Activated CD8-positive, alpha-beta memory T cell treated with anti-CD3 and anti-CD28 coated beads, Interleukin-2, amount 50 U/mL, for 4 hours (primary cell): ENCODE measurements around the gene ANKRD42.
"Not testable (repeated sequence)": the region's sequence is repeated elsewhere in the genome, so short reads cannot be mapped to it uniquely, and the experiment has no call there.

Source experiments
- DNase-seq: peaks from one replicate; pipeline ENCODE4 v3.0.0-alpha.2; 2020

Gene ANKRD42

DNA sequence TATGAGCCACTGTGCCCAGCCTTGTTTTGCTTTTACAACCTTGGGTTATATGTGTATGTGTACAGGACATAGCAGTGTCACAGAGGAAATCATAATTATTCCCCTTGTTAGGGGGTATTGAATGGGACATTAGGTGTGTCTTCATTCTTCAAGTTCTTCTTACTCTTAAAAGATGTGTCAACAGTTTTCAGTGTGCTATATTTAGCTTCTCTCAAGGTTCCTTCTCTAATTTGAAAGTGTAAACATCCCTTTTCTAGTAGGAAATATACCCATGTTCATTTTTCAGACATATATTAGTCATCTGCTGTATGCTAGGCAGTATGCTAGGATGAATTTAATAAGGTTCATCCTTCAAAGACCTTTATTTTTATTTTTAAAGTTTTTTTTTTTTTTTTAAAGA is 19.5 kb upstream of the ANKRD42 start:
- DNase-seq: no peak

DNA sequence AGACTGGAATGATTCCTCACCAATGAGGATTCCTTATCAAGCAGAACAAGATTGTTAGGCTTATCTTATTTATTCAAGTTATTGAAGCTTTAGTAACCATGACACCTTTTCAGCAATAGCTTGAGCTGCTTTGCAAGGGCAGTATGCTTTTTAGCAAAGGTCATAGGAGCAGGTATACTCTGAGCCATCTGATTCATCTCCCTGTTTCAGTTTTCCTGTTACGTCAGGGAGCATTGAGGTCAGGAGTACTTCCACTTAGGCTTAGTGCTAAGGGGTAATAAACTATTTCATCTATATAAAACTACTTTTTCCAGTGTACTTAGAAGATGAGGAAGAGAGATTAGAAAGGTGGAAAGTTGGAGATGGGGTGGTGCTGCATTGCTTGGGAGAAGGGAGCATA is 17.7 kb upstream of the ANKRD42 start:
- DNase-seq: no peak

DNA sequence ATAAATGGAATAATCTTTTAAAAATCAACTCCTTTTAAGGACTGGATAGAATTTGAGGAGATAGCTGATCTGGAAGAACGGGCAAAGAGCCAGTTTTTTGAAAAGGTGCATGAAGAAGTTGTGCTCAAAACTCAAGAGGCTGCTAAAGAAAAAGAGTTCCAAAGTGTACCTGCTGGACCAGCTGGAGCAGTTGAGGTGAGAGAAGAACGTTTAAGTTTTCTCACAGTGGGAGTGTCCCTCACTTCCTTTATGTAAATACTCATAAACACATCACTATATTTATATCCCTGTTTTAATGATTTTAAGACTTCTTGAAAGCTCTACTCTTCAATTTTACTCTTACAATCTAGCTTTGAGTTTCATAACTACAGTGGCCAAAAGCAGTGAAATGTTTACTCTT is 11.7 kb upstream of the ANKRD42 start:
- no peak for DNase-seq

DNA sequence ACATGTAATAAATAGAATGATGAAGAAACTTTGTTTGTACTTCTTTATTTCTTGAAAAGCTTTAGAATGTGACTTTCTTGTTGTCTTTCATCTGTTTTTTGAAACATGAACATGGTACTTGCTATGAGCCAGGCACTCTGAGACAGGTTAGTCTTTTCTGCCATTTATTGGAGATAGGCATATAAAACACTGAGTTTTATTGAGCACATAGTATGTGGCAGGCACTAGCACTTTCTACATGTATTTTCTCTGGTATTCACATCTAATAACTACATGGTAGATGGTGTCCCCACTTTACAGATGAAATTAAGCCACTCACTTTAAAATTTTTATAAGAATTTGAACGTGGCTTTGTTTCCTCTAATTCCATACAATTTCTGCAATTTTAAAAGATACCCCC is 7.7 kb upstream of the ANKRD42 start:
- DNase-seq: no peak

DNA sequence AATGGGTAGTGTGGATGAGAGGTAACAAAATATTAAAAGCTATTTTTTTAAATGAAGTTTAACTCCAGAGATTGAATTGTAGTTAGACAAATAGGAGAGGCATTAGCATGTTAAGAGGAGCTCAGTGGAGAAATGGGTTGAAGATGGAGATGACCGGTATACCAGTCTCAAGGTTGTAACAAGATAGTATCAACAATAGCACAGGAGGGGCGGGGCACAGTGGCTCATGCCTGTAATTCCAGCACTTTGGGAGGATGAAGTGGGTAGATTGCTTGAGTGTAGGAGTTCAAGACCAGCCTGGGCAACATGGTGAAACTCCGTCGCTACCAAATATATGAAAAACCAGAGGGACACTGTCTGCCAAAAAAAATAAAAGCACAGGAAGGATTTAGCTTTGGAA is 6.0 kb upstream of the ANKRD42 start:
- no peak for DNase-seq

DNA sequence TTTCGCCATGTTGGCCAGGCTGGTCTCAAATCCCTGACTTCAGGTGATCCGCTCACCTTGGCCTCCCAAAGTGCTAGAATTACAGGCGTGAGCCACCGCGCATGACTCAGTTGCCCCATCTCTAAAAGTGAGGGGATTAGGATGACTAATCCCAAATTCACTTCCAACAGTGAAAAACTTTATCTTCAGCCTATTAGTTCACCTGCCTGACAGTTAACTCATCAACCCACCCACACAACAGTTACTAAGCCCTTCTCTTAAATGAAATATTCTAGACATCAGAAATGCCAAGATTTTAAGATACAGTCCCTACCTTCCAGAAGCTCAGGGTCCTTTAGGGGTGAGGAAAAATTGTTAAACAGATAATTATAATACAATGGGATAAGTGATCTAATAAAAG is 2.0 kb upstream of the ANKRD42 start:
- DNase-seq: peak; percentile 26

DNA sequence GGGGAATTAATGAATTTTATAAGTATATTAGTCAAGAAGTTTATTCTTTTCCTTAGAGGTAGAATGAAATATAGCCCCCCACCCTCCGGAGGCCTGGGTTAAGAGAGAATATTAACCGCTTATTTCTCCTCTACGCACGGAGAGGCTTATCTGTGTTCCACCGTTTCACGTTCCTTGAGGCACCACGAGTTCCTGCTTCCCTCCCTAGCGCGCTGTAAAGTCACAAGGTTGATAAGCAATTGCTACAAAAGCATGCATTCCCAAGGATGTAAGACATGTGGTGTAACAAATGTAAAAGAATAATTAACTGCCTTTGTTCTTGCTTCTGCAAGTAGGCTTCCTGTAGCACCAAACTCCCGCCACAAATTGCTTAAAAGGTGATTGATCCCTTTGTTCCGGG is 1.5 kb upstream of the ANKRD42 start:
- DNase-seq: no peak

DNA sequence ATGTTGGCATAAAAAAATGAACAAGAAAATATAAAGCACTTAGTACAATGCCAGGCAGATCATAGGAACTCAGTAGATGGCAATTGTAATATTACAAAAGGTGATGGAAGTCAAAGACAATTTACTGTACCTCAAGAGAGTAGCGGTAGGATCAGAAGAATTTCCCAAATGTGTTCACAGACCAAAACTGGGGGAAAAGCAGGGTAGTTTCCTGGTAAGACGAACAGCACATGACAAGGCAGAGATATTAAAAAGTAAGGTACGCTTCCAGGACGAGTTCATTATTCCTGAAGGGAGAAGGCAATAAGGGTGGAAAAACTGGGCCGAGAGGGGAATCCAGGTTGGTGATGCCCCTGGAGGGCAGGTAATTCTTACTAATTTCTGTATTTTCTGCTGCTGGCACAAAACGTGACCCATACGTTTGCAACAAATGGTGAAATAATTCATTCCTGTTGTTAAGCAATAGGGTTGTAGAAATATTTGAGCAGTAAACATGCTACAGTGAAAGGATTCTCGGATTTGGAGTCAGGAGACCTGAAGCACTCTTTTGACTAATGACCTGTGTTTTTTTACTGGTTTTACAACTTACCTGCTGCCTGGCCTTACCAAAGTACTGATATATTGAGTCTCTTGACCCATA is 786 bp upstream of the ANKRD42 start:
- DNase-seq: no peak

DNA sequence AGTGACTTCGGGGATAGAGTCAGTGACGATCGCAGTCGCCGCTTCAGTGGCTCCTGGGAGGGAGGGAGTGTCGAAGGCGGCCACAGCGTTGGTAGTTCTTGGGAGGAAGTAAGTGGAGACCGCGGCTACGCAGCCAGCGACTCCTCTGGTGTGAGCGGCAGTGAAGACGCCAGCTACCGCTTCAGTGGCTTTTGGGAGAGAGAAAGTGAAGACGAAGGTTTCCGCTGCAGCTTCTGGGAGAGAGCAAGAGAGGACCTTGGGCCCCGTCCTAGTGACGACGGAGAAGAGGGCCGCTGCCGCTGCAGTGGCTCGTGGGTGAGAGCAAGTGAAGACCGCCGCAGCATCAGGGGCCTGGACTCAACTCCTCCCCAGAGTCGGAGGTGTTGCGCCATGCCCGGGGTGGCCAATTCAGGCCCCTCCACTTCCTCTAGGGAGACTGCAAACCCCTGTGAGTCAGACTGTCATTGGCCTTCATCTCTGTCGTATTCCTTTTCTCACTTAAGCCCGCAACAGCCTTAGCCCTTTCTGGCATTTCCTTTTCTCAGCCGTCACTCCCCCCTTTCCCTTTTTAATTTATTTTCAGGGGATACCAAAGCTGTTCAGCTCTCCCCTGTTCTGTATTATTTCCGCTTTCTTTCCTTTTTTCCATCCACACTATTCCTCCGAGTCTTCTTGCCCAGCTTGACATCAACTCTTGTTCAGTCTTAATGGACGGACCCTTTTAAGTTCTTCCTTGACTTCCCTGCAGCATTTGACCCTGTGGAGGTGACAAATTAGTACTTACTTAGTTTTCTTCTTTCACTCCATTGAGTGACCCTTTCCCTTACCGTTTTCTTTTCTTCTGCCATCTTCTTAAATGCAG is 1.0 kb downstream of the ANKRD42 start:
- DNase-seq: peak; percentile 51

DNA sequence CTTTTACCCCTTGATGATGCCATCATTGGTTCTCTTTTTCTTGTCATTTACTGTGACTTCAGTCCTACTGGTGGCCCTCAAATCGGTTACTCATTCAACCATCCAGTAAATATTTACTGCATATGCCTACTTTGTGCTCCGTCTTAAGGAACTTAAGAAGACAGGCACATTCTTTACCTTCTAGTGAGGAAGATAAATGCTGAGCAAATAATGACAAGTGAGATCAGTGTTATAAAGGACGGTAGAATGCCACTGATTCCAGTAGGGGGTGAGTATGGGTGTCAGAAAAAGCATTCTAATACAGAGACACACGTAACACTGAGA is 1.6 kb downstream of the ANKRD42 start:
- no peak for DNase-seq

DNA sequence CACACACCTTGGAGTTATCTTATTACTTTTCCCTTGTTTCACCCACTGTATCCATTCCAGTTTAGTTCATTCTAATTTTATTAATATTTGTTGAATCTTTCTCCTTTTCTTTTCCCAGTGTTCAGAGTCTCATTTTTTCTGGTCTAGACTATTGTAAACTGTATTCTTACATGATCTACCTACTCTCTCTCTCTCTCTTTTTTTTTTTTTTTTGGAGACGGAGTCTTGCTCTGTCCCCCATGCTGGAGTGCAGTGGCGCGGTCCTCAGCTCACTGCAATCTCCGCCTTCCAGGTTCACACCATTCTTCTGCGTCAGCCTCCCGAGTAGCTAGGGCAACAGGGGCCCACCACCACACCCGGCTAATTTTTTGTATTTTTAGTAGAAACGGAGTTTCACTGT is 2.1 kb downstream of the ANKRD42 start:
- no peak for DNase-seq

DNA sequence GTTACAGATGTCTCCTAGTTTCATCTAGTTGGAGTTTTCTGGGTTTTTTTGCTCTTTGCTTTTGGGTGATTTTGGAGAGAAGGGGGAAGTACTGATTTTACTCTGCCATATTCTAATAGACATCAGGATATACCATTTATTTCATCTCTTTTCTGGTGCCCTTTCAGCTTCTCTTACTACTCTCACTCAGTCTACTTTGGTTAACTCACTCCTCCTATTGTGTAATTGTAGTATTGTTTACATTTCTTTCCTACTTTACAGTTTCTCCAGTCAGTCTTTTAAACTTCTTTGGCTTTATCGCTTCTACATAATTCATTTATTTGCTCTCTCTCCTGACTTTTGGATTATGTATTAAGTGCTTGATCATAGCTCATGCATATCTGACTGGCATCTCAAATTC is 6.5 kb downstream of the ANKRD42 start:
- DNase-seq: no peak

DNA sequence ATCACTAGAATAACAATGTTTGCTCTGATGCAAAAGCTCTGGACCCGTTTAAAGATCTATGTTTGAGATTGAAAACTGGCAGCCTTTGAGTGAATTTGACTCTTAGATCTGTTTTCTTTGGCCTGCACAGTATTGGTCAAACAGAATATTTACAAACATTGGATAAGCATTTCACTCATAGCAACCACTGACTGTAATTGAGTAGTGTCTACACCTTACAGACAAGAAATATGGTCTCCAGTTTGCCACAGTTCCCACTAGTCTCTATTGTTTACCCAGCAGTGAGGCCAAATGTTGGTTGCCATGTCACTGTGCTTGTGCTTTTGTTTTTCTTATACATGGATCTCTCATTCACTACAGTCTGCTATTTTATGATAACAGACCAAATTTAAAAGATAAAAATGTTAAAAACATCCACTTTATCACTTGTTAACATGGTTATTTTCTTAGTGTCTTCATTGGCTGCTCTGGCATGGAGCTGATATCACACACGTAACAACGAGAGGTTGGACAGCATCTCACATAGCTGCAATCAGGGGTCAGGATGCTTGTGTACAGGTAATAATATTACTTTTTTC is 12.2 kb downstream of the ANKRD42 start:
- no peak for DNase-seq

DNA sequence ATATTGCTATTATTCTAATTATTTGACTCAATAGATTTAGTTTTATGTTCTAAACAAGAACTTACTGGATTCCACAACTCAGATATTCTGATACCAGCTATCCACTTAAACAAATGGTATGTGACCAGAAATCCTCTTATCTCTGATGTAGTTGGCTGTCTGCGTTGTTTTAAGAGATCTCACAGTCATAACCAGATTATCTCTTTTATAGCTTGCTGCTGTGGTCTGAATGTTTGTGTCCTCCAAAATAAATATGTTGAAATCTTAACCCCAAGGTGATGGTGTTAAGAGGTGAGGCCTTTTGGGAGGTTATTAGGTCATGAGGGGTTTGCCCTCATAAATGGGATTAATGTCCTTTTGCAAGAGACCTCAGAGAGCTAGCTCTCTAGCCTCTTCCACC is 12.7 kb downstream of the ANKRD42 start:
- no peak for DNase-seq

DNA sequence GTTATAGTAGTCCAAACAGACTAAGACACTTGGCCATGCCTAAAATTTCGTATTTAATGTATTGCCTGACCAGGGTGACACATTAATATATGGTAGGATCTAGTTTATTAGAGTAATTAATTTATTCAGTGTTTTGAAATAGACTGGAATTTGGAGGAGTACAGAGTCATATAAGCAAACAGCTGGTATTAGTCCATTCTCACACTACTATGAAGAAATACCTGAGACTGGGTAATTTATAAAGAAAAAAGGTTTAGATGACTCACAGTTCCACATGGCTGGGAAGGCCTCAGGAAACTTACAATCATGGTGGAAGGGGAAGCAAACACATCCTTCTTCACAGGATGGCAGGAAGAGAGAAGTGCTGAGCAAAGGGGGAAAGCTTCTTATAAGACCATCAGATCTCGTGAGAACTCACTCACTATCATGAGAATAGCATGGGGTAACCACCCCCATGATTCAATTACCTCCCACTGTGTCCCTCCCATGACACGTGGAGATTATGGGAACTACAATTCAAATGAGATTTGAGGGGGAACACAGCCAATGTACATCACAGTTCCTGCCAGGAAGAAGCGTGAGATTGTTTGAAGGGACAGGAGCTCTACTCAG is 13.4 kb downstream of the ANKRD42 start:
- not testable (repeated sequence) for DNase-seq

DNA sequence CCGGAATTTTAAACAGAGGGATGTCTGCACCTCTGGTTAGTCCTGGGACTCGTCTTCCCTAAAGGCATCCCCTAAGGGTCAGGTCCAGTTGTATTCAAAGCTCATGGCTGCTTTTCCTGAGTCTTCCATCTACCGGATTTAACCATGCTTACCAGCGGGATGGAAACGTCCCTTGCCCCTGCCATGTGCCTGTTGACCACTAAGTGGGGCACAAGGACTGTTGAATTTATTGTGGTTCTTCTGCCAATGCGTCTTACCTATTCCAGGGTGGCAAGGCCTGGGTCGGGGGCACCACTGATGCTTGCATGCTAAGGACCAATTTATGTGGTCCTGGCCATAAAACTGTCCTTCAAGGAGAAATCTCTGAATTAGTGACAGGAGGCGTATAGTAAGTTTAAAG is 25.6 kb downstream of the ANKRD42 start:
- DNase-seq: no peak

DNA sequence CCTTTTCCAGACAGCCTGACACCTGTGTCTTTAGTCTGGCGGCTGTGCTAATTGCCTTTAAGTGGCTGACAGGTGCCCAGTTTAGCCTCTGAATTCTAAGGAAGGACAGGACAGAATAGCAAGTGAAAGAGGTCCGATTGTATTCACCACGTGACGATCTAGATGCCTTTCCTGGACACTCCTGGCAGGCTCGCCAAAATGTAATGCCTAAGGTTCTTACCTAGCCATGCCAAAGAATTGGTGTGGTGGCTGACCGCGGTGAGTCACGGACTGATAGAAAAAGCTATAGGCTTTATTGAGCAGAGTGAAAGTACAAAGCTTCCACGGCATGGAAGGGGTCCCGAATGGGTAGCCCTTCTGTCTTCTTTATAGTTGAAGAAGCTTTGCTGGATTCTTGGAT is 26.7 kb downstream of the ANKRD42 start:
- DNase-seq: no peak

DNA sequence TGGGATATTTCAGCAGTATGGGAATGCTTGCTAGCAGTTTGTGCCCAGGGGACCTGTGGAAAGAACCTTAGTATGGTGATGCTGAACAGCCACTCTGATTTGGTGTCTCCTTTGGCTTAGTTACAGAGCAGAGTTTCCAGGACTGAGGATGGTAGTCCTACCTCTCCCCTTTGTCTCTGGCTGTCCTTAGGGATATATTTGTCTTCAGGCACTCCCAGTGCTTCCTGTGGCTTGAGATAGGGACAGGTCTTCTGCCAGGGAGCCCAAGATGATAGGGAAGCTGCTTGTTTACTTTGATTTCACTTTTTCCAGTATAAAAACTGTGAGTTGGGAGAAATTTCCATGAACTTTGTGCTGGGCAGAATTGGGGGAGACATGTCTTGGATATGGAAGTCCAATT is 28.2 kb downstream of the ANKRD42 start:
- DNase-seq: no peak

DNA sequence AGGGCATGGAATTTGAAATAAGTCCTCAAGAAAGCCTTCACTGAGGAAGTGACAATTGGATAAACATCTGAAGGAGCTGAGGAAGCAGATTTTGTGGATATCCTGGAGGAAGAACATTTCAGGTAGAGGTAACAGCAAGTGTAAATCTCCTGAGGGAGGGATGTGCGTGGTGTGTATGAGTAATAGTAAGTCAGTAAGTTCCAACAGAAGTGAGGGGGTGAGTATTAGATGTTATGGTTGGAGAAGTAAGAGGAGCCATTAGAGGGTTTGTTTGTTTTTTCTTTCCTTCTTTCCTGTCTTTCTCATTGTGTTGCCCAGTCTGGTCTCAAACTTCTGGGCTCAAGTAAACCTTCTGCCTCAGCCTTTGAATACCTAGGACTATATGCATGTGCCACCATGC is 29.0 kb downstream of the ANKRD42 start:
- DNase-seq: no peak

DNA sequence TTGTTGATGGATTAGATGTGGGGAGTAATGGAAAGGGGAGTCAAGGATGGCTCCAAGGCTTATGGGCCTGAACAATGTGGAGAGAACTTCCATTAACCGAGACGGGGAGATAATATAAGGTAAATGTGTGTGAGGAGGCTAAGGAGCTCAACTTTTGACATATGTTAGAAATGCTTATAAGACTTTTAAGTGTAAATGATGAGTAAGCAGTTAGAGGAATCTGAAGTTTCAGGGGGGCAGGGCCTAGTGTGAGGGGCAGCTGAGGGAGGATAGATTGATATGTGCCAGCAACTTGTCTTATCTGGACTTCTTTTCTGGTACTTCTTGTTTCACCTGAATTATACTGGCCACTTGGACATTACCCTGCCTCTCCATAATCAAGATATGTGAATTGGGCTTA is 29.9 kb downstream of the ANKRD42 start:
- no peak for DNase-seq

DNA sequence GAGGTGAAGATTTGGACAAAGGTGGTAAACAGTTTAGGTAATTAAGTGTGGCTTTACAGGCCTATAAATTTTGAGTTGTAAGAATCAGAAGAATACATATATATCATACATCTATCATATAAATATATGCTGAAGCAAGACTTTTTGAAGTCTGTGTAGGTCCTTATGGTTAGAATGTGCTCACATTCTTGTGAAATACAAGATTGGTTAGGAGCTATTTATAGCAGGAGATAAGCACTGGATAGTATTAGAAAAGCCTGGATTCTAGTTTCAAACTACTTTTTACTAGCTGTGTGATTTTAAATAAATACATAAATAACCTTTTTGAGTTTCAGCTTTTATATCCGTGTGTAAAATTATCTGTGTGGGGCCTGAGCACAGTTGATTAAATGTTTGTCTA is 42.3 kb downstream of the ANKRD42 start:
- DNase-seq: no peak

DNA sequence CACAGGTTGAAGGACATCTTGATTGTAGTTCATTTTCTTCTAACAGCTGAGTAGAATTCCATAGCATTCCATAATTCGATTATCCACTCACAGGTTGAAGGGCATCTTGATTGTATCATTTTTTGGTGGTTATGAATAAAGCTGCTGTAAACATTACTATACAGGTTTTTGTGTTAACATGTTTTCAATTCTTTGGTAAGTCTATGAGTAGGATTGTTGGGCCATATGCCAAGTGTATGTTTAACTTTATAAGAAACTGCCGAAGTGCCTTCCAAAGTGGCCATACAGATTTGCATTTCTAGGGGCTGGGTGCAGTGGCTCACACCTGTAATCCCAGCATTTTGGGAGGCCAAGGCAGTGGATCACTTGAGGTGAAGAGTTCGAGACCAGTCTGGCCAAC is 44.6 kb downstream of the ANKRD42 start:
- no peak for DNase-seq

DNA sequence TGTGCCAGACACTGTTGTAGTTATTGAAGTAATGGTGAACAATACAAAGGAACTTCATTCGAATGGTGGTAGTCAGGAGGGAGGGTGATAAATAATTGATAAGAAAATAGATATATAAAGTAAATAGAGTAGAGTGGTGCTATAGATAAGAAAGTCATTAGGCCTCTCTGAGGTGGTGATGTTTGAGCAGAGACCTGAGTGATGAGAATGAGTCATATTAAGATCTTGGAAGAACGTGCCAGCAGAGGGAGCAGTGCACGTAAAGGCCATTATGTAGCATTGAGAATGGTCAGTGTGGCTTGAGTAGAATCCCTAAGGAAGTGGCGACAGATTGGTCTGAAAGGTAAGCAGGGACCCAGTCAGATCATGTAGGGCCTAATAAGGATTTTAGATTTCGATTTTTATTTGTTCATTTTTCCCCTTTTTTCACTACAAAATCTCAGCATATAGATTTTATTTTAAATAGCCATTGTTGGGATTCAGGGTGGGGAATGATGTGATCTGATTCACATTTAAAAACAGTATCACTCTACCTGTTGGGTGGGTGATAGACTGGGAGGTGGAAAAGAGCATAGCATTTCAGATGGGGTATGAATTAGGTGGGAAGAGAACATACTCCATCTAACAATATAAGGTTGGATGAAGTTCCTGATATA is 47.9 kb downstream of the ANKRD42 start:
- DNase-seq: no peak

DNA sequence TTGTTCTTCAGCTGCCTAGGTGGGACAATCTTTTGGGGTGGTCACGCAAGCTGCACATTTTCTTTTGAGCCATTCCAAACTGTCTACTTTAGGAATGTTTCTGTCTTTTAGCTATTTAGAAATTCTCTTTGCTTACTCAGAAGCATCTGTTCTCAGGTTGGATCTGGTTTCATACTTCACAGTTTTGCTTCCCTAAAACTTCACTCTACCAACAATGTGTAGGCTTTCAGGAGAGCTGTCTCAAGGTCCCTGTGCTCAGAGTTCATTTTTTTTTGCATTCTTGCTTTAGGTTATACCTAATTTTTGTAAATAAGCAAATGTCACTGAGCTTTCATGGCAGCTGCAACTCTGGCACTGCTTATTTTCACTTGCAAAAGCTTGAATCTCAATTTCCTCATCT is 55.9 kb downstream of the ANKRD42 start:
- no peak for DNase-seq
